Femur (tissue), 1 donor: ENCODE measurements around the gene TAB2.

Experiments used
- DNase-seq: peaks from one replicate; pipeline ENCODE4 v3.0.0-alpha.2; 2017

TAB2 gene, protein sequence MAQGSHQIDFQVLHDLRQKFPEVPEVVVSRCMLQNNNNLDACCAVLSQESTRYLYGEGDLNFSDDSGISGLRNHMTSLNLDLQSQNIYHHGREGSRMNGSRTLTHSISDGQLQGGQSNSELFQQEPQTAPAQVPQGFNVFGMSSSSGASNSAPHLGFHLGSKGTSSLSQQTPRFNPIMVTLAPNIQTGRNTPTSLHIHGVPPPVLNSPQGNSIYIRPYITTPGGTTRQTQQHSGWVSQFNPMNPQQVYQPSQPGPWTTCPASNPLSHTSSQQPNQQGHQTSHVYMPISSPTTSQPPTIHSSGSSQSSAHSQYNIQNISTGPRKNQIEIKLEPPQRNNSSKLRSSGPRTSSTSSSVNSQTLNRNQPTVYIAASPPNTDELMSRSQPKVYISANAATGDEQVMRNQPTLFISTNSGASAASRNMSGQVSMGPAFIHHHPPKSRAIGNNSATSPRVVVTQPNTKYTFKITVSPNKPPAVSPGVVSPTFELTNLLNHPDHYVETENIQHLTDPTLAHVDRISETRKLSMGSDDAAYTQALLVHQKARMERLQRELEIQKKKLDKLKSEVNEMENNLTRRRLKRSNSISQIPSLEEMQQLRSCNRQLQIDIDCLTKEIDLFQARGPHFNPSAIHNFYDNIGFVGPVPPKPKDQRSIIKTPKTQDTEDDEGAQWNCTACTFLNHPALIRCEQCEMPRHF

DNA sequence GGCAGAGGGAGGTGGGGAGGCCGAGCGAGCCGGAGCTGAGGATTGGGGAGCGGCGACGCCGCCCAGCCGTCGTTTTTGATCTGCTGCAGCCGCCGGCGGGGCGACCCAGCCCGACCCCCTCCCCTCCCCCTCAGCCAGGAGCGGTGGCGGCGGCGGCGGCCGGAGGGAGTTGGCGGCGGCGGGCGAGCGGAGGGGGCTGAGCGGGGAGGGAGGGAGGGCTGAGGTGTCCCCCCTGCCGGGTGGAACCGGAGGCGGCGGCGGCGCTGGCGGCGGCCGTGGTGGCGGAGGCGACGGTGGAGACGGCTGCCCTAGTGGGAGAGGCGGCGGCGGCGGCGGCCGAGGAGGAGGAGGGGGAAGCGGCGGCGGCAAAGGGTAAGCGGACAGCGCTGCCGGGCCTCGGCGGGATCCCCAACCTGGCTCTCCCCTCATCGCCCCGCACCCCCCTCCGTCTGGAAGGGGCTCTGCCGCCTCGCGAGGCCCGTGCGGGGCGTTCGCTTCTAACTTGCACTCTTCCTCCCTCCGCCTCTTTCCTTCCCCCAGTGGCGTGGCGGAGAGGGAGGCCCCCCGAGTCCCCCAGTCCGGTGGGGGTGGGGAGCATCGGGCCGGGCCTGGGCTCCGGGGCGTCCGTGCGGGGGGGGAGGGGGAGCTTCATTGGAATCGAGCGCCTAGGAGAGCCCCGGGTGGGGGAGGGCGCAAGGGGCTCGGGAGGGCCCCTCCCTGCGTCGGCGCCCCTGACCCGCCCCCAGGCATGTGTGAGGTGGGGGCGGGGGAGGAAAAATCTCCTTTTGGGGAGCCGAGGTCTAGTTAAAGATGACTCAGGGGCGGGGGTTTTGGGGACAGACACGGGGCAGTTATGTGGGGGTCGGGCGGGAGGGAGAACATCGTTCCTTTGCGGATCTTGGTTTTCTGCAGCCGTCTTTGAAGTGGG, at the start of gene TAB2:
Gene TAB2 (plus strand): TSS at position 69 of the 928 bp plus-strand sequence. CDS start 52,286 bp downstream, outside the sequence.
- peak; percentile 74 for DNase-seq

- DNase-seq: no peak
These were observed 49.4 kb upstream of the TAB2 start for GRCh38 chr6:149268146-149268545.

GRCh38 chr6:149268768-149269167, 48.7 kb upstream of the TAB2 start:
- no peak for DNase-seq

- DNase-seq: no peak
These were observed 46.9 kb upstream of the TAB2 start for GRCh38 chr6:149270616-149271015.

- DNase-seq: no peak
These were observed 45.9 kb upstream of the TAB2 start for GRCh38 chr6:149271348-149272340.

- peak; percentile 43 for DNase-seq
These were observed 44.2 kb upstream of the TAB2 start for GRCh38 chr6:149273318-149273717.

DNA sequence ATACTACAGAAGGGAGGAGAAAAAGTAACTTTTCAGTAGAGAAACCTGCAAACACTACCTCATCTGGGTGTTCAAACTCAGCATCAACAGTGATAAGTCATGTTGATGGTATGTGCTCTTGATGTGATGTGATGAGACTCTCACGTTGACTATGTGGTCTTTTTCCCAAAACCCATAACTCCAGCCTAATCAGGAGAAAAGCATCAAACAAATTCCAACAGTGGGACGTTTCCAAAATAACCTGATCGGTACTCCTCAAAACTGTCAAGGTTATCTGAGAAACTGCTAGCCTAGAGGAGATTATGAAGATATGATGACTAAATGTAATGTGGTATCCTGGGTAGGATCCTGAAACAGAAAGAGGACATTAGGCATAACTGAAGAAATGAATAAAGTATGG, 41.9 kb upstream of the TAB2 start:
- no peak for DNase-seq

- DNase-seq: no peak
These were observed 39.9 kb upstream of the TAB2 start for GRCh38 chr6:149277621-149278020.

- DNase-seq: no peak
These were observed 38.5 kb upstream of the TAB2 start for GRCh38 chr6:149278997-149279396.

DNA sequence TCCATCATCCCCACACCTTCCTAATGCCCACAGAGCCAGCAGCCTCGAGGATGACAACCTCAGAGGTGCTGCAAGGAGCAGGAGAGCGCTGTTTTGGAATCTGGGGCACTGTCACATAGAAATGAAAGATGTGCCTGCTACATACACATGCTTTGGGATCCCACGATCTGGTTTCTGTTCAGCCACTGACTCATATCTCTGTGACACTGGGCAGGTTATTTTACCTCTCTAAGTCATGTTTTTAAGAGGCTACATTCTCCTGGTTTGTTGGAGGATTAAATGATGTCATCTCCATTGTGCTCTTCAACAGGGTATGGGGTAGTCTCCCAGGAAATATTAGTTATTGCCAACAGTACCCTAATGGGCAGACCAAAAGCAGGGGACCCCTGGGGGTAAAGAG, 32.6 kb upstream of the TAB2 start:
- DNase-seq: no peak

- no peak for DNase-seq
These were observed 31.9 kb upstream of the TAB2 start for GRCh38 chr6:149285626-149286025.

DNA sequence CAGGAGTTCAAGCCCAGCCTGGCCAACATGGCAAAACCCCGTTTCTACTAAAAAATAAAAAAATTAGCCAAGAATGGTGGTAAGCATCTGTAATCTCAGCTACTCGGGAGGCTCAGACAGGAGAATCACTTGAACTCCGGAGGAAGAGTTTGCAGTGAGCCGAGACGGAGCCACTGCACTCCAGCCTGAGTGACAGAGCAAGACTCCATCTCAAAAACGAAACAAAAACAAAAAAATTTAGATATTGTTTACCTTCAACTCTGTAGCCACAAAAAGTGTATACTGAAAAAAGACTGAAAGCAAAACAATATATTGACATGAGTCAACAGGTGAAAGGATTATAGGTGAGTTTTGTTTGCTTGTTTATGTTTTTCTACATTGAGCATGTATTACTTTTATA, 30.6 kb upstream of the TAB2 start:
- DNase-seq: no peak

- DNase-seq: no peak
These were observed 28.2 kb upstream of the TAB2 start for GRCh38 chr6:149289192-149289781.

- DNase-seq: no peak
These were observed 27.5 kb upstream of the TAB2 start for GRCh38 chr6:149289966-149290365.

DNA sequence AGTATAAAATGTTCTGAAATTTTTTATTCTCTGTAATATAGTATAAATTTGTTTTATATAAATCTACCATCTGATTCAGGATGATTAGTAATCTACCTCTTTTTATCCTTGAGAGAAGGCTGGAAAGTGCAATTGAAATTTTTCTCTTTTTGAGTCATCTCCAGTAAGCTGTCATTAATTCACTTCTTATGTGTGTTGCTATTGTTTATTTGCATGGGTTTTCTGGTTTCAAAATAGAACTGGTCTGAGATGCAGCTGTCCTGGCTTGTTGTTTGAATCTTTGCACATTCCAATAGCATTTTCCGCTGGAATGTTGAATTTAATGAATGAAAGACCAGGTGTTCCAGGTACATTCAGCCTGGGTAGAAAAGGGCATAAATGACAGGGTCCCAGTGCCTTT, 24.3 kb upstream of the TAB2 start:
- no peak for DNase-seq

DNA sequence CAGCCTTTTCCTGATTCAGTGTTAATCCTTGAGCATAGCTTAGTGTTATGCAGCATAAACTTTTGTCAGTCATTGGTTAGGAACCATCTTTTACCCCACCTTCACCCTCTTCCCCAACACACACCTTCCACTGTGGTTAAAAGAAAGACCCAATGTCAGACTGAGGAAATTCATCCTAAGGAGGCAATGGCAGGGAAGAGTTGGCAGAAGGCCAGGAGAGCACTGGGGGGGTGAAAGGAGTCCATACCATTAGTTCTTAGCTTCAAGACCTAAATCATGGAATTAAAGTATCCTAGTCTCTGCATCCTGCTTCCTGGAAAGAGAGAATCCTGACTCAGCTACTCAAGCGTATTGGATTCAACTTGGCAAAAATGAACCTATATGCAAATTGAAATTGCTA, 16.9 kb upstream of the TAB2 start:
- no peak for DNase-seq

DNA sequence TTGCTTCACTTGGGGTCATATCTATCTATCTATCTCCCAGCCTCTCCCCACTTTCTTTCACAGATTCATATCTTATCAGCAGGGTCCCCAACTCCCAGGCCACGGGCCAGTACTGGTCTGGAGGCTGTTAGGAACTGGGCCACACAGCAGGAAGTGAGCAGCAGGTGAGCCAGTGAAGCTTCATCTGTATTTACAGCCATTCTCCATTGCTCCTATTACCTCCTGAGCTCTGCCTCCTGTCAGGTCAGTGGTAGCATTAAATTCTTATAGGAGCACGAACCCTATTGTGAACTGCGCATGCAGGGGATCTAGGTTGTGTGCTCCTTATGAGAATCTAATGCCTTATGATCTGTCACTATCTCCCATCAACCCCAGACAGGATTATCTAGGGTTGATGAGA, 14.8 kb upstream of the TAB2 start:
- DNase-seq: no peak

DNA sequence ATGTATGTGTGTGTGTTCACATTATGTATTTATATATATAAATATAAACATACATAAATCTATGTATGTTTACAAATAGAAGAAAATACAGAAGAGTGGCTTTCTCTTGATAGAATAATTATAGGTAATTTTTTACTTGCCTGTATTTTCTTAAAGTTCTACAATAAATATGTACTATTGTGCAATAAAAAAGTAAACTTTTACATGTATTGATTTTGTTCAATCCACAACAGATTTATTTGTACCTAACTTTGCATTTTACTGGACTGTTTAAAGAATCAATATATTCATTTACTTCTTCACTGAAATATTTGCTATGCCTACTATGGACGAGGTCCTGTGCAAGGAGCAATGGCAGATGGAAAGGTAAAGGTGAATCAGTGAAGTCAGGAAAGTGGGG, 14.0 kb upstream of the TAB2 start:
- DNase-seq: no peak

- no peak for DNase-seq
These were observed 12.1 kb upstream of the TAB2 start for GRCh38 chr6:149305372-149305771.

DNA sequence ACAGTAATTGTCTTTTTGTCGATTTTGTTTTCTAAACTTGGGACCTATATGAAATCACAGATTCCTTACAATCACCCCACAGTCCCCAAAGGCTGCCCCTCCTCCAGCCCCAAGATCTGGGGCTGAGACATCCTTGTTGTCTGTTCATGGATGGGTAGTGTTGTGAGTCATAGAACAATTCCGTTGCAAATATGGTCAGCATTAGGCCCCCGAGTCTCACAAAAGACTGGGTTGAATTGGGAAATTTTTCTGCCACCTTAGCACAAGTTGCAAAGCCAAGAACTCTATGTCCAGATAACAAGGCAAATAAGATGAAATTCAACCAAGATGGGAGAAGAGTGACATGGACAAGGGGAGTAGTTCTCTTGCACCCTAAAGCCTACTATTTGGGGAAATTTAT, 10.5 kb upstream of the TAB2 start:
- DNase-seq: no peak

GRCh38 chr6:149311293-149311692, 6.2 kb upstream of the TAB2 start:
- DNase-seq: no peak

- no peak for DNase-seq
These were observed 5.7 kb upstream of the TAB2 start for GRCh38 chr6:149311766-149312165.
